Liver (tissue), 9 donors: ENCODE measurements around the gene NTN1. TPM values are rescaled to one million over a fixed set of nuclear protein-coding genes. Genes with fewer than 3 reads are reported as not detected.

Source experiments
- DNase-seq: peaks from one replicate; pipeline ENCODE4 v3.0.0-alpha.2; 2017; ENCODE audit warnings: low spot score
- H3K27ac ChIP-seq, 2 donors: one replicate each; pipeline ENCODE4 v1.7.0; 2013; ENCODE audit warnings: inconsistent platforms in 2 of 2, low read length in 2 of 2, control low read depth in 1 of 2, low read depth in 1 of 2, mild to moderate bottlenecking in 1 of 2
- H3K27me3 ChIP-seq, 4 donors: one replicate each; pipeline versions ENCODE4 v1.6.1 to v1.7.0; 2013; ENCODE audit warnings: low read length in 3 of 4, inconsistent platforms in 1 of 4, mild to moderate bottlenecking in 1 of 4, moderate library complexity in 1 of 4; ENCODE audit not compliant: control insufficient read depth in 4 of 4, insufficient read depth in 4 of 4
- H3K36me3 ChIP-seq, 4 donors: one replicate each; pipeline versions ENCODE4 v1.6.1 to v1.7.0; 2013; ENCODE audit warnings: low read length in 3 of 4, mild to moderate bottlenecking in 3 of 4, low read depth in 1 of 4, moderate library complexity in 1 of 4; ENCODE audit not compliant: control insufficient read depth in 4 of 4, insufficient read depth in 3 of 4
- H3K4me1 ChIP-seq, 4 donors: one replicate each; pipeline versions ENCODE4 v1.6.1 to v1.7.0; 2013; ENCODE audit warnings: low read length in 3 of 4, mild to moderate bottlenecking in 3 of 4, moderate library complexity in 1 of 4; ENCODE audit not compliant: control insufficient read depth in 4 of 4, insufficient read depth in 4 of 4
- H3K4me3 ChIP-seq, 3 donors: one replicate each; pipeline versions ENCODE4 v1.6.1 to v1.7.0; 2013; ENCODE audit warnings: low read length in 3 of 3, control low read depth in 1 of 3, low read depth in 1 of 3, mild to moderate bottlenecking in 1 of 3
- H3K9ac ChIP-seq, 2 donors: one replicate each; pipeline ENCODE4 v1.7.0; 2013; ENCODE audit warnings: low read length in 2 of 2, mild to moderate bottlenecking in 2 of 2, moderate library complexity in 2 of 2, control low read depth in 1 of 2, low read depth in 1 of 2
- H3K9me3 ChIP-seq, 4 donors: one replicate each; pipeline versions ENCODE4 v1.6.1 to v1.7.0; 2013; ENCODE audit warnings: low read length in 3 of 4; ENCODE audit not compliant: control insufficient read depth in 4 of 4
- EGR1 ChIP-seq, 2 donors: IDR thresholded peaks; 2 replicates each; pipeline ENCODE4 v1.6.1; 2016 to 2018; ENCODE audit warnings: antibody characterized with exemption in 2 of 2, low read depth in 2 of 2
- FOXA1 ChIP-seq: IDR thresholded peaks from 2 replicates; pipeline ENCODE4 v1.6.1; 2016; ENCODE audit warnings: antibody characterized with exemption
- GABPA ChIP-seq, 2 donors: IDR thresholded peaks in 1 of 2; conservative IDR thresholded peaks in 1 of 2; 2 replicates each; pipeline ENCODE4 v1.6.1; 2016; ENCODE audit warnings: antibody characterized with exemption in 2 of 2, mild to moderate bottlenecking in 1 of 2, moderate library complexity in 1 of 2
- HNF4A ChIP-seq, 2 donors: conservative IDR thresholded peaks; 2 replicates each; pipeline ENCODE4 v1.6.1; 2016; ENCODE audit warnings: antibody characterized with exemption in 2 of 2, mild to moderate bottlenecking in 2 of 2
- HNF4G ChIP-seq: IDR thresholded peaks from 2 replicates; pipeline ENCODE4 v1.6.1; 2016; ENCODE audit warnings: antibody characterized with exemption
- JUND ChIP-seq, 2 donors: IDR thresholded peaks; 2 replicates each; pipeline ENCODE4 v1.6.1; 2016; ENCODE audit warnings: antibody characterized with exemption in 2 of 2
- MAX ChIP-seq: IDR thresholded peaks from 2 replicates; pipeline ENCODE4 v1.6.1; 2016; ENCODE audit warnings: antibody characterized with exemption
- NR2F2 ChIP-seq: IDR thresholded peaks from 2 replicates; pipeline ENCODE4 v1.6.1; 2016; ENCODE audit warnings: antibody characterized with exemption
- RAD21 ChIP-seq, 2 donors: IDR thresholded peaks; 2 replicates each; pipeline ENCODE4 v1.6.1; 2016; ENCODE audit warnings: antibody characterized with exemption in 2 of 2, mild to moderate bottlenecking in 2 of 2
- RXRA ChIP-seq, 2 donors: IDR thresholded peaks; 2 replicates each; pipeline ENCODE4 v1.6.1; 2017 to 2018; ENCODE audit warnings: antibody characterized with exemption in 2 of 2, mild to moderate bottlenecking in 1 of 2
- SP1 ChIP-seq: IDR thresholded peaks from 2 replicates; pipeline ENCODE4 v1.6.1; 2018; ENCODE audit warnings: antibody characterized with exemption, mild to moderate bottlenecking
- TAF1 ChIP-seq: conservative IDR thresholded peaks from 2 replicates; pipeline ENCODE4 v1.6.1; 2016; ENCODE audit warnings: antibody characterized with exemption, mild to moderate bottlenecking
- YY1 ChIP-seq: IDR thresholded peaks from 2 replicates; pipeline ENCODE4 v1.6.1; 2016; ENCODE audit warnings: antibody characterized with exemption, mild to moderate bottlenecking
- ZBTB33 ChIP-seq: IDR thresholded peaks from 2 replicates; pipeline ENCODE4 v1.6.1; 2016; ENCODE audit warnings: antibody characterized with exemption
- WGBS: extraction: QIAGEN DNeasy Blood & Tissue Kit; methylation state at CpG from one replicate; pipeline ENCODE4 v1.1.7; 2013; 5-methylcytosine and 5-hydroxymethylcytosine counted together
- polyA plus RNA-seq, 2 donors: library from polyadenylated mRNA; stranded (reverse) in 1 of 2; unstranded in 1 of 2; fragments of 200-250 nt in 1 of 2; fragments of >200 nt in 1 of 2; fragmentation: Nextera tagmentation in 1 of 2; extraction: Ambion mirVana in 1 of 2; gene quantifications; one replicate each; pipeline versions ENCODE4 v1.2.1 to v1.2.3, GENCODE V29; 2013 to 2015
- total RNA-seq, 2 donors: library from RNA; depleted of rRNA; stranded (reverse); fragments of >200 nt; gene quantifications; one replicate each; pipeline ENCODE4 v1.2.3, GENCODE V29; 2014
- TF ChIP-seq, protein P1 (sequence below): IDR thresholded peaks from 2 replicates; pipeline ENCODE4 v1.6.1; 2016; ENCODE audit warnings: antibody characterized with exemption
- TF ChIP-seq, protein P2 (sequence below): IDR thresholded peaks from 2 replicates; pipeline ENCODE4 v1.6.1; 2016; ENCODE audit warnings: antibody characterized with exemption, mild to moderate bottlenecking
- donor health status: healthy.
- donor health status: healthy.
- donor health status: healthy.
- donor health status: healthy.
- donor health status: healthy.

The NTN1 gene
- total and polyA plus RNA-seq, 4 donors = 0.14 to 8.7 (median 4.3) TPM

GRCh38 chr17:9266697-9267117 is 245.4 kb downstream of the NTN1 start:
- peaks cover 0 to 6% (median 2%) of the 10 kb centered on the region in 4 donors for H3K9me3 ChIP-seq
- TF ChIP-seq HNF4G = no peak
- TF ChIP-seq GABPA (IDR thresholded peaks at IDR 0.05 in 1 of 2, conservative IDR thresholded peaks at IDR 0.05 in 1 of 2) = no peak
- TF ChIP-seq, protein P1, sequence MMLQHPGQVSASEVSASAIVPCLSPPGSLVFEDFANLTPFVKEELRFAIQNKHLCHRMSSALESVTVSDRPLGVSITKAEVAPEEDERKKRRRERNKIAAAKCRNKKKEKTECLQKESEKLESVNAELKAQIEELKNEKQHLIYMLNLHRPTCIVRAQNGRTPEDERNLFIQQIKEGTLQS = no peak
- TF ChIP-seq YY1 = no peak
- TF ChIP-seq JUND (IDR thresholded peaks at IDR 0.05) = no peak
- no peak for TF ChIP-seq MAX
- TF ChIP-seq HNF4A (conservative IDR thresholded peaks at IDR 0.05) = no peak
- TF ChIP-seq NR2F2 = no peak
- no peaks in the 10 kb centered on the region for H3K4me1 ChIP-seq
- H3K27me3 ChIP-seq = no peaks in the 10 kb centered on the region
- no peak overlapping the region for H3K9ac ChIP-seq
- no peak overlapping the region for H3K4me3 ChIP-seq
- DNase-seq = no peak
- no peak overlapping the region for H3K27ac ChIP-seq
- H3K36me3 ChIP-seq = no peaks in the 10 kb centered on the region
- WGBS = 91% methylated on average over 9 of the region's 9 CpGs

GRCh38 chr17:9268546-9268945 is 247.2 kb downstream of the NTN1 start:
- H3K4me3 ChIP-seq = no peak overlapping the region
- no peak overlapping the region for H3K27ac ChIP-seq
- no peak for DNase-seq
- TF ChIP-seq RXRA (IDR thresholded peaks at IDR 0.05) = no peak
- no peak for TF ChIP-seq YY1
- TF ChIP-seq MAX = no peak
- TF ChIP-seq RAD21 (IDR thresholded peaks at IDR 0.05) = no peak
- TF ChIP-seq NR2F2 = no peak
- H3K9ac ChIP-seq = no peak overlapping the region
- H3K27me3 ChIP-seq = no peaks in the 10 kb centered on the region
- peaks cover 0 to 6% (median 2%) of the 10 kb centered on the region in 4 donors for H3K9me3 ChIP-seq
- H3K4me1 ChIP-seq = no peaks in the 10 kb centered on the region
- 95% methylated on average over 6 of the region's 6 CpGs for WGBS
- no peaks in the 10 kb centered on the region for H3K36me3 ChIP-seq

- no peaks in the 10 kb centered on the region for H3K27me3 ChIP-seq
- H3K4me1 ChIP-seq = no peaks in the 10 kb centered on the region
- no peaks in the 10 kb centered on the region for H3K9me3 ChIP-seq
- TF ChIP-seq SP1 (no peak), FOXA1 (no peak), YY1 (no peak)
- no peak for DNase-seq
- H3K9ac ChIP-seq = no peak overlapping the region
- no peak overlapping the region for H3K27ac ChIP-seq
- H3K4me3 ChIP-seq = no peak overlapping the region
- WGBS = 86% methylated on average over 7 of the region's 7 CpGs
- no peaks in the 10 kb centered on the region for H3K36me3 ChIP-seq
Observed at GRCh38 chr17:9269350-9270035, 248.2 kb downstream of the NTN1 start.

GRCh38 chr17:9270921-9271320 is 249.6 kb downstream of the NTN1 start:
- Histone ChIP-seq H3K27me3 (no peaks in the 10 kb centered on the region), H3K4me1 (no peaks in the 10 kb centered on the region), H3K36me3 (no peaks in the 10 kb centered on the region), H3K9me3 (no peaks in the 10 kb centered on the region), H3K4me3 (no peak overlapping the region), H3K27ac (no peak overlapping the region), H3K9ac (no peak overlapping the region)
- WGBS = 97% methylated on average over 9 of the region's 9 CpGs
- no peak for DNase-seq
- TF ChIP-seq TAF1 (no peak), EGR1 (IDR thresholded peaks at IDR 0.05; ENCODE audit: low read depth in 2 of 2) (no peak), ZBTB33 (no peak), HNF4G (no peak), SP1 (no peak), RAD21 (IDR thresholded peaks at IDR 0.05) (no peak), NR2F2 (no peak), MAX (no peak), HNF4A (conservative IDR thresholded peaks at IDR 0.05) (no peak)
- TF ChIP-seq, protein P2, sequence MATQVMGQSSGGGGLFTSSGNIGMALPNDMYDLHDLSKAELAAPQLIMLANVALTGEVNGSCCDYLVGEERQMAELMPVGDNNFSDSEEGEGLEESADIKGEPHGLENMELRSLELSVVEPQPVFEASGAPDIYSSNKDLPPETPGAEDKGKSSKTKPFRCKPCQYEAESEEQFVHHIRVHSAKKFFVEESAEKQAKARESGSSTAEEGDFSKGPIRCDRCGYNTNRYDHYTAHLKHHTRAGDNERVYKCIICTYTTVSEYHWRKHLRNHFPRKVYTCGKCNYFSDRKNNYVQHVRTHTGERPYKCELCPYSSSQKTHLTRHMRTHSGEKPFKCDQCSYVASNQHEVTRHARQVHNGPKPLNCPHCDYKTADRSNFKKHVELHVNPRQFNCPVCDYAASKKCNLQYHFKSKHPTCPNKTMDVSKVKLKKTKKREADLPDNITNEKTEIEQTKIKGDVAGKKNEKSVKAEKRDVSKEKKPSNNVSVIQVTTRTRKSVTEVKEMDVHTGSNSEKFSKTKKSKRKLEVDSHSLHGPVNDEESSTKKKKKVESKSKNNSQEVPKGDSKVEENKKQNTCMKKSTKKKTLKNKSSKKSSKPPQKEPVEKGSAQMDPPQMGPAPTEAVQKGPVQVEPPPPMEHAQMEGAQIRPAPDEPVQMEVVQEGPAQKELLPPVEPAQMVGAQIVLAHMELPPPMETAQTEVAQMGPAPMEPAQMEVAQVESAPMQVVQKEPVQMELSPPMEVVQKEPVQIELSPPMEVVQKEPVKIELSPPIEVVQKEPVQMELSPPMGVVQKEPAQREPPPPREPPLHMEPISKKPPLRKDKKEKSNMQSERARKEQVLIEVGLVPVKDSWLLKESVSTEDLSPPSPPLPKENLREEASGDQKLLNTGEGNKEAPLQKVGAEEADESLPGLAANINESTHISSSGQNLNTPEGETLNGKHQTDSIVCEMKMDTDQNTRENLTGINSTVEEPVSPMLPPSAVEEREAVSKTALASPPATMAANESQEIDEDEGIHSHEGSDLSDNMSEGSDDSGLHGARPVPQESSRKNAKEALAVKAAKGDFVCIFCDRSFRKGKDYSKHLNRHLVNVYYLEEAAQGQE = no peak
